Measurements from ENCODE around the gene RPS27A. TPM values are rescaled to one million over a fixed set of nuclear protein-coding genes. Genes with fewer than 3 reads are reported as not detected.
A peak's percentile ranks its signal among the peaks of the same experiment; 100 is the strongest.
"Not testable (repeated sequence)": the region's sequence is repeated elsewhere in the genome, so short reads cannot be mapped to it uniquely, and the experiment has no call there.

The RPS27A gene
- total RNA-seq, 4 donors from 2014 or later: 884 to 1,266 (median 965) TPM

- Histone ChIP-seq H3K4me3 (no peak overlapping the region), H3K4me1 (peaks cover 0 to 5% of the 10 kb centered on the region in 2 donors), H3K9me3 (no peaks in the 10 kb centered on the region), H3K27me3 (no peaks in the 10 kb centered on the region), H3K36me3 (no peaks in the 10 kb centered on the region), H3K27ac (peak overlapping the region; percentile 87 to 93 (median 92))
- ATAC-seq (peak in 1 of 2 donors; percentile 8), DNase-seq (peak in 1 of 2 donors; percentile 32)
- intact Hi-C loops (cut with DNase I; ENCODE audit: low total_unique reads): no loop called here
- in situ Hi-C loops (cut with MboI; ENCODE audit: low sequenced_read_pairs in 4 of 4): loop anchor here in 1 of 4 donors (10.0 kb wide), 1 partner anchor 210 kb away; no protein-coding TSS in a partner anchor
- TF ChIP-seq CTCF (IDR thresholded peaks at IDR 0.05 in 4 of 5, conservative IDR thresholded peaks at IDR 0.05 in 1 of 5): no peak
- no peak for TF ChIP-seq POLR2A (IDR thresholded peaks at IDR 0.05)
These were observed 7.7 kb upstream of the RPS27A start for GRCh38 chr2:55224761-55225261.

- Histone ChIP-seq H3K4me3 (no peak overlapping the region), H3K36me3 (no peaks in the 10 kb centered on the region), H3K27me3 (no peaks in the 10 kb centered on the region), H3K4me1 (peaks cover 0 to 5% of the 10 kb centered on the region in 2 donors), H3K9me3 (no peaks in the 10 kb centered on the region), H3K27ac (no peak overlapping the region)
- in situ Hi-C loops (cut with MboI; ENCODE audit: low sequenced_read_pairs in 4 of 4): loop anchor here in 1 of 4 donors (10.0 kb wide), 1 partner anchor 209 kb away; no protein-coding TSS in a partner anchor
- intact Hi-C loops (cut with DNase I; ENCODE audit: low total_unique reads): no loop called here
- no peak for TF ChIP-seq POLR2A (IDR thresholded peaks at IDR 0.05)
- TF ChIP-seq CTCF (IDR thresholded peaks at IDR 0.05 in 4 of 5, conservative IDR thresholded peaks at IDR 0.05 in 1 of 5): no peak
- ATAC-seq (no peak), DNase-seq (no peak)
These were observed 6.9 kb upstream of the RPS27A start for GRCh38 chr2:55225481-55226020.

- H3K9me3 ChIP-seq; H3K4me3 ChIP-seq; intact Hi-C loops (cut with DNase I; ENCODE audit: low total_unique reads); DNase-seq; ATAC-seq; H3K27ac ChIP-seq; H3K36me3 ChIP-seq; H3K27me3 ChIP-seq: not testable (repeated sequence)
- peaks cover 9 to 10% of the 10 kb centered on the region in 2 donors for H3K4me1 ChIP-seq
- in situ Hi-C loops (cut with MboI; ENCODE audit: low sequenced_read_pairs in 4 of 4): loop anchor here in 1 of 4 donors (10.0 kb wide), 1 partner anchor 207 kb away; no protein-coding TSS in a partner anchor
These were observed 4.9 kb upstream of the RPS27A start for GRCh38 chr2:55227437-55228225.

- H3K4me1 ChIP-seq: peaks cover 7 to 9% of the 10 kb centered on the region in 2 donors
- H3K9me3 ChIP-seq: no peaks in the 10 kb centered on the region
- in situ Hi-C loops (cut with MboI; ENCODE audit: low sequenced_read_pairs in 4 of 4) (loop anchor here in 1 of 4 donors (10.0 kb wide), 1 partner anchor 207 kb away; no protein-coding TSS in a partner anchor), intact Hi-C loops (cut with DNase I; ENCODE audit: low total_unique reads) (no loop called here)
- H3K27me3 ChIP-seq: no peaks in the 10 kb centered on the region
- TF ChIP-seq CTCF (IDR thresholded peaks at IDR 0.05 in 4 of 5, conservative IDR thresholded peaks at IDR 0.05 in 1 of 5): no peak
- TF ChIP-seq POLR2A (IDR thresholded peaks at IDR 0.05): no peak
- H3K27ac ChIP-seq: no peak overlapping the region
- H3K4me3 ChIP-seq: no peak overlapping the region
- H3K36me3 ChIP-seq: no peaks in the 10 kb centered on the region
- DNase-seq: no peak
- no peak for ATAC-seq
These were observed 4.3 kb upstream of the RPS27A start for GRCh38 chr2:55228226-55228563.

GRCh38 chr2:55229221-55229620 is 3.3 kb upstream of the RPS27A start:
- intact Hi-C loops (cut with DNase I; ENCODE audit: low total_unique reads): no loop called here
- TF ChIP-seq POLR2A (IDR thresholded peaks at IDR 0.05) (no peak), CTCF (IDR thresholded peaks at IDR 0.05 in 4 of 5, conservative IDR thresholded peaks at IDR 0.05 in 1 of 5) (no peak)
- Histone ChIP-seq H3K27ac (no peak overlapping the region), H3K36me3 (peaks cover 0 to 10% of the 10 kb centered on the region in 2 donors), H3K4me3 (no peak overlapping the region), H3K27me3 (no peaks in the 10 kb centered on the region), H3K4me1 (peaks cover 17 to 18% of the 10 kb centered on the region in 2 donors), H3K9me3 (no peaks in the 10 kb centered on the region)
- no peak for ATAC-seq
- in situ Hi-C loops (cut with MboI; ENCODE audit: low sequenced_read_pairs in 4 of 4): loop anchor here in 1 of 4 donors (10.0 kb wide), 1 partner anchor 206 kb away; no protein-coding TSS in a partner anchor
- no peak for DNase-seq

Measured in gastrocnemius medialis (tissue), 4 donors.